ENCODE measurements around the gene KHK.

The KHK gene

GRCh38 chr2:27086724-27087593 is at the start of gene KHK:
Gene KHK, plus strand, starts transcription at chr2:27086772. Its CDS starts 488 bp downstream, at chr2:27087260.
- DNase-seq: peak; percentile 55

GRCh38 chr2:27038012-27038411 is 48.6 kb upstream of the KHK start:
- DNase-seq: no peak

- no peak for DNase-seq
Measured at GRCh38 chr2:27038631-27039339, 47.8 kb upstream of the KHK start.

GRCh38 chr2:27039426-27039825 is 47.1 kb upstream of the KHK start:
- no peak for DNase-seq

GRCh38 chr2:27039871-27040270 is 46.7 kb upstream of the KHK start:
- DNase-seq: no peak

- no peak for DNase-seq
Measured at GRCh38 chr2:27040282-27040681, 46.3 kb upstream of the KHK start.

- no peak for DNase-seq
Measured at GRCh38 chr2:27041752-27042151, 44.8 kb upstream of the KHK start.

- no peak for DNase-seq
Measured at GRCh38 chr2:27042159-27042661, 44.4 kb upstream of the KHK start.

- DNase-seq: no peak
Measured at GRCh38 chr2:27042985-27043634, 43.5 kb upstream of the KHK start.

GRCh38 chr2:27049422-27050280 is 36.9 kb upstream of the KHK start:
- DNase-seq: peak; percentile 85

GRCh38 chr2:27050281-27050995 is 36.1 kb upstream of the KHK start:
- peak; percentile 89 for DNase-seq

- DNase-seq: peak; percentile 97
Measured at GRCh38 chr2:27050996-27051901, 35.3 kb upstream of the KHK start, which contains the start of gene AGBL5. Gene AGBL5, plus strand, starts transcription at chr2:27051668. Its CDS starts 1,291 bp downstream, at chr2:27052959.

GRCh38 chr2:27051902-27052645 is 34.5 kb upstream of the KHK start:
- DNase-seq: no peak

- DNase-seq: no peak
Measured at GRCh38 chr2:27053321-27053720, 33.3 kb upstream of the KHK start.

GRCh38 chr2:27053776-27054175 is 32.8 kb upstream of the KHK start:
- no peak for DNase-seq

- DNase-seq: no peak
Measured at GRCh38 chr2:27054721-27055120, 31.9 kb upstream of the KHK start.

- no peak for DNase-seq
Measured at GRCh38 chr2:27057184-27057583, 29.4 kb upstream of the KHK start.

GRCh38 chr2:27058210-27058609 is 28.4 kb upstream of the KHK start:
- DNase-seq: no peak

- no peak for DNase-seq
Measured at GRCh38 chr2:27059141-27059820, 27.3 kb upstream of the KHK start.
